ENCODE data around the gene ORC2.

Gene ORC2

GRCh38 chr2:200939832-200940231, 23.6 kb downstream of the ORC2 start:
- H3K36me3 ChIP-seq (ENCODE audit: control insufficient read depth, insufficient read depth, low read length), result peaks cover 70% of the 10 kb centered on the region
- 100% methylated on average over 1 of the region's 1 CpG for WGBS, 2 experiments (ENCODE audit: insufficient coverage in 2 of 2)
- no peaks in the 10 kb centered on the region for H3K9me3 ChIP-seq (ENCODE audit: control insufficient read depth, low read length)
- no peak overlapping the region for H3K4me3 ChIP-seq (ENCODE audit: extremely low read depth, insufficient read depth, low read length, poor library complexity, severe bottlenecking)
- no peak overlapping the region for H3K27ac ChIP-seq (ENCODE audit: low read depth, low read length, severe bottlenecking)
- no peaks in the 10 kb centered on the region for H3K4me1 ChIP-seq (ENCODE audit: control insufficient read depth, insufficient read depth, low read length, poor library complexity, severe bottlenecking)

GRCh38 chr2:200930947-200931626, 32.4 kb downstream of the ORC2 start:
- H3K27ac ChIP-seq (ENCODE audit: low read depth, low read length, severe bottlenecking), result no peak overlapping the region
- no peak overlapping the region for H3K4me3 ChIP-seq (ENCODE audit: extremely low read depth, insufficient read depth, low read length, poor library complexity, severe bottlenecking)
- no peaks in the 10 kb centered on the region for H3K9me3 ChIP-seq (ENCODE audit: control insufficient read depth, low read length)
- peaks cover 67% of the 10 kb centered on the region for H3K36me3 ChIP-seq (ENCODE audit: control insufficient read depth, insufficient read depth, low read length)
- no CpG with 5 or more reads among the region's 3 CpGs for WGBS, 2 experiments (ENCODE audit: insufficient coverage in 2 of 2)
- H3K4me1 ChIP-seq (ENCODE audit: control insufficient read depth, insufficient read depth, low read length, poor library complexity, severe bottlenecking), result no peaks in the 10 kb centered on the region

- Histone ChIP-seq H3K27ac (ENCODE audit: low read depth, low read length, severe bottlenecking) (no peak overlapping the region), H3K4me1 (ENCODE audit: control insufficient read depth, insufficient read depth, low read length, poor library complexity, severe bottlenecking) (no peaks in the 10 kb centered on the region), H3K4me3 (ENCODE audit: extremely low read depth, insufficient read depth, low read length, poor library complexity, severe bottlenecking) (no peak overlapping the region), H3K36me3 (ENCODE audit: control insufficient read depth, insufficient read depth, low read length) (peaks cover 64% of the 10 kb centered on the region), H3K9me3 (ENCODE audit: control insufficient read depth, low read length) (no peaks in the 10 kb centered on the region)
- WGBS, 2 experiments (ENCODE audit: insufficient coverage in 2 of 2), result 93 to 100% methylated on average over 2 of the region's 2 CpGs
Observed at GRCh38 chr2:200929334-200930249, 33.9 kb downstream of the ORC2 start.

- WGBS, 2 experiments (ENCODE audit: insufficient coverage in 2 of 2), result 90% methylated on average over 2 of the region's 6 CpGs; no CpG with 5 or more reads in 1 of the 2 experiments
- peaks cover 73% of the 10 kb centered on the region for H3K36me3 ChIP-seq (ENCODE audit: control insufficient read depth, insufficient read depth, low read length)
- H3K9me3 ChIP-seq (ENCODE audit: control insufficient read depth, low read length), result no peaks in the 10 kb centered on the region
- no peaks in the 10 kb centered on the region for H3K4me1 ChIP-seq (ENCODE audit: control insufficient read depth, insufficient read depth, low read length, poor library complexity, severe bottlenecking)
- H3K4me3 ChIP-seq (ENCODE audit: extremely low read depth, insufficient read depth, low read length, poor library complexity, severe bottlenecking), result no peak overlapping the region
- H3K27ac ChIP-seq (ENCODE audit: low read depth, low read length, severe bottlenecking), result no peak overlapping the region
Observed at GRCh38 chr2:200922439-200922838, 41.0 kb downstream of the ORC2 start.

- H3K36me3 ChIP-seq (ENCODE audit: control insufficient read depth, insufficient read depth, low read length), result peaks cover 80% of the 10 kb centered on the region
- H3K4me1 ChIP-seq (ENCODE audit: control insufficient read depth, insufficient read depth, low read length, poor library complexity, severe bottlenecking), result peaks cover 4% of the 10 kb centered on the region
- no peaks in the 10 kb centered on the region for H3K9me3 ChIP-seq (ENCODE audit: control insufficient read depth, low read length)
- H3K27ac ChIP-seq (ENCODE audit: low read depth, low read length, severe bottlenecking), result no peak overlapping the region
- H3K4me3 ChIP-seq (ENCODE audit: extremely low read depth, insufficient read depth, low read length, poor library complexity, severe bottlenecking), result no peak overlapping the region
Observed at GRCh38 chr2:200913654-200914053, 49.8 kb downstream of the ORC2 start.

GRCh38 chr2:200909958-200910357, 53.5 kb downstream of the ORC2 start:
- Histone ChIP-seq H3K4me3 (ENCODE audit: extremely low read depth, insufficient read depth, low read length, poor library complexity, severe bottlenecking) (no peak overlapping the region), H3K27ac (ENCODE audit: low read depth, low read length, severe bottlenecking) (no peak overlapping the region), H3K4me1 (ENCODE audit: control insufficient read depth, insufficient read depth, low read length, poor library complexity, severe bottlenecking) (peaks cover 4% of the 10 kb centered on the region), H3K36me3 (ENCODE audit: control insufficient read depth, insufficient read depth, low read length) (peaks cover 79% of the 10 kb centered on the region), H3K9me3 (ENCODE audit: control insufficient read depth, low read length) (no peaks in the 10 kb centered on the region)
- 91 to 100% methylated on average over 2 of the region's 4 CpGs for WGBS, 2 experiments (ENCODE audit: insufficient coverage in 2 of 2)

- WGBS, 2 experiments (ENCODE audit: insufficient coverage in 2 of 2), result 50% methylated on average over 1 of the region's 2 CpGs; no CpG with 5 or more reads in 1 of the 2 experiments
- Histone ChIP-seq H3K4me3 (ENCODE audit: extremely low read depth, insufficient read depth, low read length, poor library complexity, severe bottlenecking) (no peak overlapping the region), H3K27ac (ENCODE audit: low read depth, low read length, severe bottlenecking) (no peak overlapping the region), H3K4me1 (ENCODE audit: control insufficient read depth, insufficient read depth, low read length, poor library complexity, severe bottlenecking) (no peaks in the 10 kb centered on the region), H3K36me3 (ENCODE audit: control insufficient read depth, insufficient read depth, low read length) (peaks cover 73% of the 10 kb centered on the region), H3K9me3 (ENCODE audit: control insufficient read depth, low read length) (no peaks in the 10 kb centered on the region)
Observed at GRCh38 chr2:200905618-200906296, 57.7 kb downstream of the ORC2 start.

- 40 to 43% methylated on average over 1 to 2 of the region's 4 CpGs for WGBS, 2 experiments (ENCODE audit: insufficient coverage in 2 of 2)
Observed at GRCh38 chr2:200901459-200902072, 61.9 kb downstream of the ORC2 start.

GRCh38 chr2:200899482-200899881, 64.0 kb downstream of the ORC2 start:
- Histone ChIP-seq H3K4me3 (ENCODE audit: extremely low read depth, insufficient read depth, low read length, poor library complexity, severe bottlenecking) (no peak overlapping the region), H3K4me1 (ENCODE audit: control insufficient read depth, insufficient read depth, low read length, poor library complexity, severe bottlenecking) (no peaks in the 10 kb centered on the region), H3K27ac (ENCODE audit: low read depth, low read length, severe bottlenecking) (no peak overlapping the region), H3K9me3 (ENCODE audit: control insufficient read depth, low read length) (no peaks in the 10 kb centered on the region), H3K36me3 (ENCODE audit: control insufficient read depth, insufficient read depth, low read length) (peaks cover 83% of the 10 kb centered on the region)

More at GRCh38 chr2:200901459-200902072, 61.9 kb downstream of the ORC2 start:
- Histone ChIP-seq H3K36me3 (ENCODE audit: control insufficient read depth, insufficient read depth, low read length) (peaks cover 79% of the 10 kb centered on the region), H3K27ac (ENCODE audit: low read depth, low read length, severe bottlenecking) (no peak overlapping the region), H3K9me3 (ENCODE audit: control insufficient read depth, low read length) (no peaks in the 10 kb centered on the region), H3K4me1 (ENCODE audit: control insufficient read depth, insufficient read depth, low read length, poor library complexity, severe bottlenecking) (no peaks in the 10 kb centered on the region), H3K4me3 (ENCODE audit: extremely low read depth, insufficient read depth, low read length, poor library complexity, severe bottlenecking) (no peak overlapping the region)

All from mesodermal cell (in vitro differentiated cells).